LNCAP (cell line): ENCODE results near the gene LAMP1.

ENCODE experiments used
- TF ChIP-seq, protein P1 (sequence below): fragments of 450-650 bp; IDR thresholded peaks from 2 replicates; pipeline ENCODE4 v1.5.1; 2017; ENCODE audit warnings: mild to moderate bottlenecking

LAMP1 gene

DNA sequence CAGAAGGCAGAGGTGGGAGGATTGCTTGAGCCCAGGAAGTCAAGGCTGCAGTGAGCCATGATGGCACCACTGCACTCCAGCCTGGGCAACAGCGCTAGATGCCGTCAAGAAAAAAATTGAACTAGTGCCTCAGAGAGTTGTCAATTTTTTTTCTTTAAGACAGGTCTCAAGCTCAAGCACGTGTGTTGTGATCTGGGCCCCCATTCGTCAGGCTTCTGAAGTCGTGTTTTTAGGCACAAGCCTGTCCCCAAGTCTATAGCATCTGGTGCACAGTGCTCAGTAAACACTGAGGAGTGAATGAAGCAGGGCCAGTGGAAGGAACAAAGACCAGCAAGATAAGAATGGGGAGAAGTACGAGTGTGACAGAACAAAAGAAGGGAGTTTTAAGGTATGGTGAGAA is 23.7 kb upstream of the LAMP1 start:
- TF ChIP-seq, protein P1, sequence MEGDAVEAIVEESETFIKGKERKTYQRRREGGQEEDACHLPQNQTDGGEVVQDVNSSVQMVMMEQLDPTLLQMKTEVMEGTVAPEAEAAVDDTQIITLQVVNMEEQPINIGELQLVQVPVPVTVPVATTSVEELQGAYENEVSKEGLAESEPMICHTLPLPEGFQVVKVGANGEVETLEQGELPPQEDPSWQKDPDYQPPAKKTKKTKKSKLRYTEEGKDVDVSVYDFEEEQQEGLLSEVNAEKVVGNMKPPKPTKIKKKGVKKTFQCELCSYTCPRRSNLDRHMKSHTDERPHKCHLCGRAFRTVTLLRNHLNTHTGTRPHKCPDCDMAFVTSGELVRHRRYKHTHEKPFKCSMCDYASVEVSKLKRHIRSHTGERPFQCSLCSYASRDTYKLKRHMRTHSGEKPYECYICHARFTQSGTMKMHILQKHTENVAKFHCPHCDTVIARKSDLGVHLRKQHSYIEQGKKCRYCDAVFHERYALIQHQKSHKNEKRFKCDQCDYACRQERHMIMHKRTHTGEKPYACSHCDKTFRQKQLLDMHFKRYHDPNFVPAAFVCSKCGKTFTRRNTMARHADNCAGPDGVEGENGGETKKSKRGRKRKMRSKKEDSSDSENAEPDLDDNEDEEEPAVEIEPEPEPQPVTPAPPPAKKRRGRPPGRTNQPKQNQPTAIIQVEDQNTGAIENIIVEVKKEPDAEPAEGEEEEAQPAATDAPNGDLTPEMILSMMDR, result no peak

DNA sequence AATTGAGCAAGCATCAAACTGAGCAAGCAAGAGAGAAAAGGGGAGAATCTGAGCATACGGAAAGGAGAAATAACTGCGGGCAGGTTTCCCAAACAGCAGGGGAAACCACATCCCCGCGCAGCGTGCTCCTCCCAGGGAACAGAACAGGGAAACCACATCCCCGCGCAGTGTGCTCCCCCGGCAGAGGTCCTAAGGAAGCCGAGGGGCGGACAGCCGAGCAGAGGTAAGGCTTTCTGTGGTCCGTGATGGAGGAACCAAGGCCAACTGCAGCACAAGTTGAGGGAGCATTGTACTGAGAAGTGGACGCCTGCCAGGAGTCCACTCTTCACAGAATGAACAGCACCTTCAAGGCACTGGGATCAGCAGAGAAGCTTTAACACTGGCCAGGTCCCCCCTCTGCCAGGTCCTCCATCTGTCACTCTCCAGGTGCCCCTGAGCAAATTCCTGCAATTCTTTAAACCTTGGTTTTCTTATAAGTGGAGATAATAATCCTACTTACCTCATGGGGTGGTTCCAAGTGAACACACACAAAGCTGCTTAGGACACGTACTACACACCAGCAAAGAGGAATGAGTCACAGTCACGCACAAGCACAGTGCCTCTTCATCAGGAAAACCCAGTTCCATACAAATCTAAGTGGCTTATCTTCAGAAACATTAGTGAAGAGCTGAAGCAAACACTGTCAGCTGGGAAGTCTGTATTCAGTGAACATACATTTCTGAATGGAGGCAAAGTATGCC is 23.0 kb upstream of the LAMP1 start:
- TF ChIP-seq, protein P1, result no peak

DNA sequence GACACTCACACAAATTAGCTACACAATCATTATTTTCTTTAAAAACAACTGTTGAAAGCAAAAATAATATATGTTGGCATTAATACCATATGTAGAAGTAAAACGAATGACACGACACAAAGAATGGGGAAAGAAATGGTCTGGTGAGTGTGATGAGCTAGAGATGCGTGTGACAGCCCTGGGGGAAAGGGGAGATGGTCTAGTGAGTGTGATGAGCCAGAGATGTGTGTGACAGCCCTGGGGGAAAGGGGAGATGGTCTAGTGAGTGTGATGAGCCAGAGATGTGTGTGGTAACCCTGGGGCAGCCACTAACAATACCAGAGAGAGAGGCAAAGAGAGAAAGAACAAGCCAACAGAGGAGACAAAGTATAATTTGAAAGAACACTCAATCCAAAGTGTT is 22.3 kb upstream of the LAMP1 start:
- TF ChIP-seq, protein P1, result no peak

DNA sequence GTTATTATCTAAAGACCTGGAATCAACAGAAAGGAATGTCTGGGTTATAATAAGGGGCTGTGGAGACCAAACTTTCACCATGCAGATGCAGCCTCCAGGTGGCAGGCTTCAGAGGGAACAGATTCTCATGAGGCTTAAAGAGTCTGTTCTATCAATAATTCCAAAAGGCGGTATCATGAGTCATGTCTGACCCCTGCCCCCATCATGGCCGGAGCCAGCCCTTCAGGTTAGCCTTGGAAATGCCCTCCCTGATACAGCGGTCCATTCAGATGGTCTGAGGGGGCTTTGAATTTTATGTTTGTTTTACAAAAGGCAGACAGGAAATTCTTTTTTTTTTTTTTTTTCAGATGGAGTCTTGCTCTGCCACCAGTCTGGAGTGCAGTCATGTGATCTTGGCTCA is 21.7 kb upstream of the LAMP1 start:
- TF ChIP-seq, protein P1, result peak; percentile 56

DNA sequence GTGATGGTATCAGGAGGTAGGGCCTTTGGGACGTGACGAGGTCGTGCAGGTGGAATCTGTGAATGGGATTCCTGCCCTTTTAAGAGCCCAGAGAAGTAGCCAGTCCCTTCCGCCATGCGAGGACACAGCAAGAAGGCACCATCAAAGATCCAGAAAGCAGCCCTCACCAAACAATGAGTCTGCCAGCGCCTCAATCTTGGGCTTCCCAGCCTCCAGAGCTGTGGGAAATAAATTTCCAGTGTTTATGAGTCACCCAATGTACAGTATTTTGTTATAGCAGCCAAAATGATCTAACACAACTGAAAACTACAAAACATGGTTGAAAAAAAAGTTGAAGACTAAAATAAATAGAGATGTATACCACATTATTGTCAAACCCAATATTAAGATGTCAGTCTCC is 16.9 kb upstream of the LAMP1 start:
- TF ChIP-seq, protein P1, result no peak

DNA sequence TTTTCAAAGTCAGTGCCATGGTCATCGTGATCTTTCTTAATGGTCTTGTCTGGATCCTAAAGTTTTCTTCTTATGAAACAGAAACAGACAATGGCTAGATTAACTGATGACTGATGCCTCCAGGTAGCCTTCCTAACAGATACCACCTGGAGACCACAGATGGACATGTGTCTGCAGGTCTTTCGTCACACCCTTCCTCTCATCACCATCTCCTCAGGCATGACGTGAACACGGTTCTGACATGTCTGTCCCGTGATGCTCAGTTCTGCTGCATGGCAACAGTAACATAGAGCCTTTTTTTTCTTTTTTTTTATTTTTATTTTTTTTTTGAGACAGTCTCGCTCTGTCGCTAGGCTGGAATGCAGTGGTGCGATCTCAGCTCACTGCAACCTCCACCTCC is 13.1 kb upstream of the LAMP1 start:
- TF ChIP-seq, protein P1, result no peak

DNA sequence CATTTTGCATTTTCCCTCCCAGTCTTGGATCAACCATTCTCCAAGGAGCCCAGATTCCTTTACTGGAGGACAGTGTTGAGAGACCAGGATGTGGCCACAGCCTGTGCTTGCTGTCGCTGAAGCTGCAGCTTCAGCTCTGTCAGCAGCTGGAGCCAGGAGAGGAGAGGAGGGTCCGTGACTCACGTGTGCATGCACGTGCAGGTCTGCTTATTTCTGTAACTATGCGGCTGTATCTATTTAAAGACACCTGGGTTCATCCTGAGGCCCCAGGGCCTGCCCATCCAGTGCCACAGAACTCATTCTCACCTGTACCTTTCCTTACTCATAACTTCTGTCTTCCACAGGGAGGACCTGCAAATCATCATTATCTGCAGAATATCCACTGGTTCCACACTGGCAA is 8.2 kb upstream of the LAMP1 start:
- TF ChIP-seq, protein P1, result no peak

DNA sequence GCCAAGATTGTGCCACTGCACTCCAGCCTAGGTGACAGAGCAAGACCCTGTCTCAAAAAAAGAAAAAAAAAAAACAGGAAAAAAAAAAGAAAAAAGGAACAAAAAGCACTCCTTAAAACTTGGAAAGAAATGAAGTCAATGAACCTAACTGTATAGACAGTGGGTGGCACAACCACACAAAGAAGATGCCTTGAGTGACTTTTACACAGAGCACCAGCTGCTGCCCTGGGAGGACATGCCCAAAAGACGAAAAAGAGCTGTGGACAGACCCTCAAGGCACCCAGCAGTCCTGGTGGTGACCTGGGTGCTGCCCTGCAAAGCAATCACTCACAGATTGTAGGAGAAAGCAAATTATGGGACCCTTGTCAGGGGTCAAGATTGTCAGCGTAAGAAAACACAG is 5.9 kb upstream of the LAMP1 start:
- TF ChIP-seq, protein P1, result no peak
